ENCODE results near the gene PTCD1.
"Not testable (repeated sequence)": the region's sequence is repeated elsewhere in the genome, so short reads cannot be mapped to it uniquely, and the experiment has no call there.

DNA sequence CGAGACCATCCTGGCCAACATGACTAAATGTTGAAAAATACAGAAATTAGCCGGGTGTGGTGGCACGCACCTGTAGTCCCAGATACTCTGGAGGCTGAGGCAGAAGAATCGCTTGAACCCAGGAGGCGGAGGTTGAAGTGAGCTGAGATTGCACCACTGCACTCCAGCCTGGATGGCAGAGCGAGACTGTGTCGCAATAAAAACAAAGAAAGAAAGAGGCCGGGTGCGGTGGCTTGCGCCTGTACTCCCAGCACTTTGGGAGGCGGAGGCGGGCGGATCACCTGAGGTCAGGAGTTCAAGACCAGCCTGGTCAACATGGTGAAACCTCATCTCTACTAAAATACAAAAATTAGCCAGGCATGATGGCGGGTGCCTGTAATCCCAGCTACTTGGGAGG lies 51.4 kb downstream of the PTCD1 start:
- not testable (repeated sequence) for TF ChIP-seq POLR2AphosphoS5 (IDR thresholded peaks at IDR 0.05; ENCODE audit: borderline replicate concordance, low read depth, low read length); EZH2 (IDR thresholded peaks at IDR 0.05)

All from SK-N-MC (cell line).